HG02938 (cell line): ENCODE data around the gene SHMT1.
"Not testable (repeated sequence)": the region's sequence is repeated elsewhere in the genome, so short reads cannot be mapped to it uniquely, and the experiment has no call there.

Experiments
- ATAC-seq: cut with Tn5 transposase; IDR thresholded peaks from one replicate; pipeline ENCODE4 v1.9.1; 2021; ENCODE audit warnings: mild to moderate bottlenecking, moderate library complexity; ENCODE audit not compliant: unreplicated experiment

Gene SHMT1

GRCh38 chr17:18300725-18301480 lies 62.4 kb downstream of the SHMT1 start:
- no peak for ATAC-seq

GRCh38 chr17:18298061-18298460 lies 65.3 kb downstream of the SHMT1 start:
- ATAC-seq = not testable (repeated sequence)

GRCh38 chr17:18291718-18292540 lies 71.4 kb downstream of the SHMT1 start:
- ATAC-seq = no peak

- ATAC-seq = no peak
Measured at GRCh38 chr17:18285296-18285695, 78.1 kb downstream of the SHMT1 start.

GRCh38 chr17:18281788-18282187 lies 81.6 kb downstream of the SHMT1 start:
- no peak for ATAC-seq

GRCh38 chr17:18280766-18281371 lies 82.5 kb downstream of the SHMT1 start:
- ATAC-seq = no peak

GRCh38 chr17:18280249-18280648 lies 83.1 kb downstream of the SHMT1 start:
- no peak for ATAC-seq

- no peak for ATAC-seq
Measured at GRCh38 chr17:18278867-18279266, 84.5 kb downstream of the SHMT1 start.
